Measurements from ENCODE around the gene ZBTB3. TPM values are rescaled to one million over a fixed set of nuclear protein-coding genes. Genes with fewer than 3 reads are reported as not detected.

The ZBTB3 gene
- total RNA-seq, 2 experiments from 2014 or later, result 9.8 to 11.8 TPM

- Mint-ChIP-seq H3K4me3 (no peak overlapping the region), H3K4me1 (ENCODE audit: low read depth) (peaks cover 35% of the 10 kb centered on the region), H3K27me3 (no peaks in the 10 kb centered on the region), H3K9me3 (no peaks in the 10 kb centered on the region), H3K27ac (peak overlapping the region; percentile 32), H3K36me3 (ENCODE audit: low read depth) (peaks cover 70% of the 10 kb centered on the region)
- ChIA-PET POLR2A (interaction anchor here (0.9 to 11.0 kb wide), 13 partner anchors 9 to 93 kb away, joined by 3 to 228 read pairs (median 6); partner anchors contain the start of genes NXF1, SLC3A2, STX5 and TEX54), CTCF (interaction anchor here (0.9 to 1.1 kb wide), 3 partner anchors 8 to 122 kb away, joined by 3 to 5 read pairs (median 3); partner anchors contain the start of genes LBHD1, TAF6L and UQCC3)
- DNase-seq (no peak), ATAC-seq (no peak)
- TF ChIP-seq CTCF (IDR thresholded peaks at IDR 0.05), result no peak
- intact Hi-C loops (cut with micrococcal nuclease), result no loop called here
These were observed 40.3 kb upstream of the ZBTB3 start for GRCh38 chr11:62794201-62794775.

- POLR2A ChIA-PET, result interaction anchor here (1.0 to 11.0 kb wide), 11 partner anchors 12 to 127 kb away, joined by 3 to 228 read pairs (median 4); partner anchors contain the start of genes C11orf98, CSKMT, NXF1 and SLC3A2
- peaks cover 71% of the 10 kb centered on the region for H3K36me3 Mint-ChIP-seq (ENCODE audit: low read depth)
- H3K4me3 Mint-ChIP-seq, result peak overlapping the region; percentile 91
These were observed 38.2 kb upstream of the ZBTB3 start for GRCh38 chr11:62792202-62792575.

GRCh38 chr11:62791501-62792201 lies 37.7 kb upstream of the ZBTB3 start, which contains the start of gene TMEM223:
TMEM223 (minus strand) TSS chr11:62792006; CDS start chr11:62791994, 12 bp downstream.
- intact Hi-C loops (cut with micrococcal nuclease), result no loop called here
- peak within 1 kb of the TSS; percentile 91 for H3K27ac Mint-ChIP-seq
- peak within 1 kb of the TSS; percentile 91 for H3K4me3 Mint-ChIP-seq
- no peaks in the 10 kb centered on the region for H3K9me3 Mint-ChIP-seq
- CTCF ChIA-PET, result interaction anchor here (1.5 kb wide), 1 partner anchor 38 kb away, joined by 3 read pairs; the partner anchor contains the start of gene ZBTB3
- no peak for TF ChIP-seq CTCF (IDR thresholded peaks at IDR 0.05)
- ATAC-seq (peak; percentile 82), DNase-seq (peak; percentile 92)
- H3K4me1 Mint-ChIP-seq (ENCODE audit: low read depth), result peaks cover 41% of the 10 kb centered on the region
- peaks cover 68% of the 10 kb centered on the region for H3K36me3 Mint-ChIP-seq (ENCODE audit: low read depth)
- no peaks in the 10 kb centered on the region for H3K27me3 Mint-ChIP-seq
- POLR2A ChIA-PET, result interaction anchor here (0.7 to 11.0 kb wide), 14 partner anchors 12 to 127 kb away, joined by 3 to 228 read pairs (median 4); partner anchors contain the start of genes C11orf98, CSKMT, NXF1 and SLC3A2

More at GRCh38 chr11:62792202-62792575, 38.2 kb upstream of the ZBTB3 start:
- no peak for TF ChIP-seq CTCF (IDR thresholded peaks at IDR 0.05)
- H3K27me3 Mint-ChIP-seq, result no peaks in the 10 kb centered on the region
- intact Hi-C loops (cut with micrococcal nuclease), result no loop called here
- CTCF ChIA-PET, result interaction anchor here (0.8 kb wide), 1 partner anchor 19 kb away, joined by 4 read pairs; no protein-coding TSS in a partner anchor
- no peaks in the 10 kb centered on the region for H3K9me3 Mint-ChIP-seq
- peak overlapping the region; percentile 91 for H3K27ac Mint-ChIP-seq
- peaks cover 41% of the 10 kb centered on the region for H3K4me1 Mint-ChIP-seq (ENCODE audit: low read depth)
- ATAC-seq, result peak; percentile 12
- peak; percentile 31 for DNase-seq

- no peak for TF ChIP-seq CTCF (IDR thresholded peaks at IDR 0.05)
- CTCF ChIA-PET, result interaction anchor here (0.9 to 5.3 kb wide), 6 partner anchors 15 to 93 kb away, joined by 3 to 33 read pairs (median 4); partner anchors contain the start of genes POLR2G, TTC9C and WDR74
- DNase-seq, result no peak
- intact Hi-C loops (cut with micrococcal nuclease), result loop anchor here (5.0 kb wide), 2 partner anchors 43 to 93 kb away; partner anchors contain the start of genes SLC3A2, STX5 and TEX54
- ATAC-seq, result no peak
- POLR2A ChIA-PET, result interaction anchor here (0.5 to 11.0 kb wide), 11 partner anchors 14 to 148 kb away, joined by 3 to 228 read pairs (median 4); partner anchors contain the start of genes NXF1, STX5, TEX54 and WDR74
- Mint-ChIP-seq H3K9me3 (no peaks in the 10 kb centered on the region), H3K4me1 (ENCODE audit: low read depth) (peaks cover 50% of the 10 kb centered on the region), H3K27ac (peak overlapping the region; percentile 91), H3K36me3 (ENCODE audit: low read depth) (peaks cover 59% of the 10 kb centered on the region), H3K27me3 (no peaks in the 10 kb centered on the region), H3K4me3 (peak overlapping the region; percentile 95)
These were observed 35.6 kb upstream of the ZBTB3 start for GRCh38 chr11:62789576-62789975.

All from activated CD8-positive, alpha-beta T cell treated with anti-CD3 and anti-CD28 coated beads for 36 hours (primary cell).